HG02852 (cell line): ENCODE results near the gene HMX3.
"Not testable (repeated sequence)": the region's sequence is repeated elsewhere in the genome, so short reads cannot be mapped to it uniquely, and the experiment has no call there.

Source experiments
- ATAC-seq: cut with Tn5 transposase; IDR thresholded peaks from one replicate; pipeline ENCODE4 v1.9.1; 2021; ENCODE audit warnings: mild to moderate bottlenecking, moderate library complexity; ENCODE audit not compliant: unreplicated experiment

HMX3 gene

GRCh38 chr10:123170961-123171360 is 35.2 kb downstream of the HMX3 start:
- ATAC-seq = no peak

GRCh38 chr10:123171616-123172015 is 35.8 kb downstream of the HMX3 start:
- ATAC-seq = not testable (repeated sequence)

- ATAC-seq = no peak
Observed at GRCh38 chr10:123175389-123176387, 39.9 kb downstream of the HMX3 start.

- ATAC-seq = not testable (repeated sequence)
Observed at GRCh38 chr10:123178390-123178789, 42.6 kb downstream of the HMX3 start.

GRCh38 chr10:123180101-123181090 is 44.6 kb downstream of the HMX3 start:
- ATAC-seq = no peak

GRCh38 chr10:123183724-123184123 is 48.0 kb downstream of the HMX3 start:
- ATAC-seq = no peak

- ATAC-seq = no peak
Observed at GRCh38 chr10:123187781-123188180, 52.0 kb downstream of the HMX3 start.
